ENCODE results near the gene BMPR1A.
"Not testable (repeated sequence)": the region's sequence is repeated elsewhere in the genome, so short reads cannot be mapped to it uniquely, and the experiment has no call there.

BMPR1A gene

DNA sequence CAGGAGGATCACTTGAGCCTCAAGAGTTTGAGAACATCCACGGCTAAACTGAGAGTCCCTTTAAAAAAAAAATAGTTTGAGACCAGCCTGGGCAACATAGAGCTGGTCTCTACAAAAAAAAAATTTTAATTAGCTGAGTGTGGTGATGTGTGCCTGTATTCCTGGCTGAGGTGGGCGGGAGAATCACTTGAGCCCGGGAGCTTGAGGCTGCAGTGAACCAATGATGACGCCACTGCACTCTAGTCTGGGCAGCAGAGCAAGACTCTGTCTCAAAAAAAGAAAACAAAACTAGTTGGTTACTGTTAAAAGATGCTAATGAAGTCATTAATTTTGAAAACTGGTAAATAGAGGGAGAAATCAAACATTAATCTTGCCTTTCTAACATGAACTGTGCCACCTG is 124.6 kb downstream of the BMPR1A start:
- no peak for DNase-seq (ENCODE audit: low spot score)

DNA sequence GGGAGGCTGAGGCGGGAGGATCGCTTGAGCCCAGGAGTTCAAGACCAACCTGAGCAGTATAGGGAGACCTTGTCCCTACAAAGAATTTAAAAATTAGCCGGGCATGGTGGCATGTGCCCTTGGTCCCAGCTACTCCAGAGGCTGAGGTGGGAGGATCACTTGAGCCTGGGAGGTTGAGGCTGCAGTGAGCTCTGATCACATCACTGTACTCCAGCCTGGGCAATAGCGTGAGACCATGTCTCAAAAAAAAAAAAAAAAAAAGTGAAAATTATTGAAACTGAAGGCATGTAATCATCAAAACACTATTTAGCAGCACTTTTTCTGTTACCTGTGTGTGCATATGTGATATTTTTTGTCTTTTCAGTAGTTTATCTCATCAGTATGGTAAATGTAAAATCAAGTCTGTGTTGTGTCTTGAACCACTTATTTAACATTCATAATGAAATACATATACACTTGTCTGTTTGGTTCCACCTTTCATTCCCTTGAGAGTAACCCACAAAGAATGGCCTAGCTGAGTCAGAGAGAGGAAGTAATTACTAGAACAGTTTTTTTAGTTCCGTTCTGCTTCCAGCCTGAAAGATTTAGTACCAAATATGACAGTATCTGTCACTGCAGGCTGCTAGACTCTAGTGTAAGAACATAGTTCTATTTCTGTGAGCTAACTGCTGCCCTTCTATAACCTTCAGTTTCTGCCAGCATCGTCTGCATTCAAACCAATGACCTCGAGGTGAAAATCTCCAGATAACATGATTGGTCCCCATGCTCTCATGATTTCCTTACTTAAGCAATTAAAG is 132.4 kb downstream of the BMPR1A start:
- no peak for DNase-seq (ENCODE audit: low spot score)

DNA sequence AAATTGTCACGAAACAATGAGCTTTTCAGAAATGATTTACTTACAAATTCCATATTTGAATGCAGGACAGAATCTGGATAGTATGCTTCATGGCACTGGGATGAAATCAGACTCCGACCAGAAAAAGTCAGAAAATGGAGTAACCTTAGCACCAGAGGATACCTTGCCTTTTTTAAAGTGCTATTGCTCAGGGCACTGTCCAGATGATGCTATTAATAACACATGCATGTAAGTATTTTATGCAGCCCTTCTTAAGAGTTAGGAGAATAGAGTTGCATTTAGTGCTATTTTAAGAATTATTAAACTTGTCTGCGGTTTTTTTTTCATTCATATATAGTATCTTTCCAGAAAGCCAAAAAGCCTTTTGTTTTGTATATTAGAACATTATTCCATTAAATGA is 133.6 kb downstream of the BMPR1A start:
- no peak for DNase-seq (ENCODE audit: low spot score)

DNA sequence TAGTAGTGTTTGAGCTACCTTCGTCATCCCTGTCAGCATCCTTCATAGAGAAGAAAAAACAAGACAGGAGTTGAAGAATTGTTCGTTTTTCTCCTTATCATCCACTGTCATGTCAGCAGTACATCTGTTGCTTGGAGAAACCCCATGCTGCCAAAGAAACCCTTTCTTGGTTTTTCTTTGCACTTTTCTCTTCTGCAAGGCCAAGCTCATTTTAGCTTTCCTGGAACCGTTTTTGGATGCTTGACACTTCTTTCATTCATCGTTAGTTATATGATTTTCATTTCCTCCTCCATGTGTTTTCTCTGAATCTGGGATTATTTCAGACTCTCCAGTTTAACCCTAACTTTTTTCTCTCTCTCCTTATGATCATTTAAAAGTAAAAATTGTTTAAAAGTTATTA is 142.1 kb downstream of the BMPR1A start:
- DNase-seq (ENCODE audit: low spot score) = no peak

DNA sequence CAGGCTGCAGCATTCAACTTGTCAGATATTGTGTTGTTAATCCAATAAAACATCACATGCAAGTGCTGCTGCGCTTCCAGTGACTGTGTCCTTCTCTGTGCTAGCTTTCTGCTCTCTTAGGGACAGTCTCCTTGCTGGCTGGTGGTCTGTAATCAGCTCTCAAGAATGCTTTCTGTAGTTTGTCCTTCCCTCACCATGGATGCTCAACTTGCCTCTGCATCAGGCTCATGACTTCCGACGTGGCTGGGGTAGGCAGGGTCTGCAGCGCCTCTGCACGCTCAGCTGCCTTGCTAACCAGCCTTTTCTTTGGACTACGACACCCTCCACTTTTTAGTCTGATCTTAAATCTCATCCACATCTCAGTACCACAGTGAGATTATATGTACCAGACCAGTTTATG is 142.7 kb downstream of the BMPR1A start:
- DNase-seq (ENCODE audit: low spot score) = no peak

DNA sequence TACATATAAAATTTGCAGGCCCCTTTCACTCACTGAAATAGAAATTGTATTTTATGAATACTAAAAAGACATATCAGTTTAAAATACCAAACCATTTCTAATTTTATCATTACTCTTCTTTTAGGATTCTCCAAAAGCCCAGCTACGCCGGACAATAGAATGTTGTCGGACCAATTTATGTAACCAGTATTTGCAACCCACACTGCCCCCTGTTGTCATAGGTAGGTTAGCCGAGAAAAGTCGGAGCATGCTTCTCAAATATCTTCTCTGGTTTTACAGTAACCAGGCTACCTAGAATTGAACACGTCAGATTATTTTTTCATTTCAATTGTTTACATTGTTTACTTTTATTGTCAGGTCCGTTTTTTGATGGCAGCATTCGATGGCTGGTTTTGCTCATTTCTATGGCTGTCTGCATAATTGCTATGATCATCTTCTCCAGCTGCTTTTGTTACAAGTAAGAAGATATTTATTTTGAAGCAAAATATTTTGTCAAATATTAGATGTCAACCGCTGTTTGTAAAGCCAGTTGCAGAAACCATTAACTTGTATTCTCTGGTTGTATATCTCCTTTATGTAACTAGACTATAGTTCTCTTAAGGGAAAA is 143.4 kb downstream of the BMPR1A start:
- no peak for DNase-seq (ENCODE audit: low spot score)

DNA sequence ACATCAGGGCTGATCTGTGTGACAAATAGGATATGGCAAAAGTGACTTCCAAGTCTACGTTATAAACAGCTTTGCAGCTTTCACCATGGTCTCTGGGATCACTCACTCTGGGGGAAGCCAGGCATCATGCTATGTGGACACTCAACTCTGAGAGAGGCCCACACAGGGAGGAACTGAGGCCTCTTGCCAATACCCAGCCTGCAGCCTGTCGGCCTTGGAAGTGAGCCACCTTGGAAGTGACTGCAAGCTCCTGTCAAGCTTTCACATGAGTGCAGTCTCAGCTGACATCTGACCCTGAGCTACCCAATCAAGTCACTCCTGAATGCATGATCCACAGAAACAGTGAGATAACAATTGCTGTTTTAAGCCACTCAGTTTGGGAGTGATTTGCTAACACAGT is 144.5 kb downstream of the BMPR1A start:
- no peak for DNase-seq (ENCODE audit: low spot score)

DNA sequence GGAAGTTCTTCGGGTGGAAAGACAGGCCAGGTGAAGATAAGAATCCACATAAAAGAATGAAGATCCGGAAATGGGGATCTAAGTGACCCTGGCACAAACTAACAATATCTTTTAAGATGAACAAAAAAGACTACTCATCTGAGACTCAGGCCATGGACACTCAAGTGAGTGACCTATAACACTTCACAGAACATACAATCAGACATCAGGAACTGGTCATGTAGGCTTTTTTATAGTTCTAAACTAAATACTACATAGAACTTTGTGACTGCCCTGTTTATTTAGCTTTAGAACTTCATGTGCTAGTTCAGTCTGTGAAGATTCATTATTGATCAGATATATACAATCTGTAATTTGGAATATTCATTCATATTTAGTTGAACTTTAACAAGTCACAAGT is 148.2 kb downstream of the BMPR1A start:
- DNase-seq (ENCODE audit: low spot score) = no peak

DNA sequence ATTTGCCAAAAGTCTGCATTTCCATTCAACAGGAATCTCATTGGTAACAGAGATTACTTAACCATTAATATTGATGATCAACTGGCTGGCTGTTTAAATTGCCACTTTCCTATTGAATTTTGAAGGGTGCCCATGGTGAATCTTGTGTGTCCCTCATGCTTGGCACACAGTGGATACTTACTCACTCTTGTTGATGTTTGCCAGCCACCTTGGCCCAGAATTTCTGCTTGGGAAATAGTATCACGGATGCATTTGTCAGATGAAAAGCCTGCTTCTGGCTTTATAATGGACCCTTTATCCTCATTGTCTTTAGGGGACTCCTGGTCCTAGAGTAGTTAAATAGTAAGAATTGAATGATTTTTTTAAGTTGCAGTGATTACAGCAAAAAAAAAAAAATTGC is 149.0 kb downstream of the BMPR1A start:
- no peak for DNase-seq (ENCODE audit: low spot score)

DNA sequence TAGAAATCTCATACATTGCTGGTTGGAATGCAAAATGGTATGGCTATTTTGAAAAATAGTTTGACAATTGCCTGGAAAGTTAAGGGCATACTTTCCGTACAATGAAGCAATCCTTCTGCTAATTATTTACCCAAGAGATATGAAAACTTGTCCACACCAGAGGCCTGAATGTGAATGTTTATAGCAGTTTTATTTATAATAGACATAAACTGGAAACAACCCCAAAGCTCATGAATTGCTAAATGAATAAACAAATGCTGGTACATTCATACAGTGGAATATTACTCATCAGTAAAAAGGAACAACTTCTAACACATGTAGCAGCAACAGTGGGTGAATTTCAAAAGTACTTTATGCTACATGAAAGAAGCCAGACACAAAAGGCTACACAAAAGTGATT is 158.3 kb downstream of the BMPR1A start:
- no peak for DNase-seq (ENCODE audit: low spot score)

DNA sequence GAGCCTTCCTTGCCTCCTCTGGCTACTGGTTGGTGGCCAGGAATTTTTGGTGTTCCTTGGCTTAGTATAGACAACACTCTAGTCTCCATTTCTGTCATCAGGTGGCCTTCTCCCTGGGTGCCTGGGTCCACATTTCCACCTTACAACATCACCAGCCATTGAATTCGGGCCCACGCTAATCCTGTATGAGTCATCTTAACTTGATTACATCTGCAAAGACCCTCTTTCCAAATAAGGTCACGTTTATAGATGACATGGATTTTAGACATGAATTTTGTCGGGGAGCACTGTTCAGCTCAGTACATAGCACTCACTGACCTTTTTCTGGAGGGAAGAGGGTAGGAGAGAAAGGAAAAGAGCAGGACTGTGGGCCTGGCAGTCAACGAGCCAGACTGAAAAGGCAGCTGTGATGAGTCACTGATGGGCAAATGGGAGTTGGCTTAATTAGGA is 161.6 kb downstream of the BMPR1A start:
- no peak for DNase-seq (ENCODE audit: low spot score)

DNA sequence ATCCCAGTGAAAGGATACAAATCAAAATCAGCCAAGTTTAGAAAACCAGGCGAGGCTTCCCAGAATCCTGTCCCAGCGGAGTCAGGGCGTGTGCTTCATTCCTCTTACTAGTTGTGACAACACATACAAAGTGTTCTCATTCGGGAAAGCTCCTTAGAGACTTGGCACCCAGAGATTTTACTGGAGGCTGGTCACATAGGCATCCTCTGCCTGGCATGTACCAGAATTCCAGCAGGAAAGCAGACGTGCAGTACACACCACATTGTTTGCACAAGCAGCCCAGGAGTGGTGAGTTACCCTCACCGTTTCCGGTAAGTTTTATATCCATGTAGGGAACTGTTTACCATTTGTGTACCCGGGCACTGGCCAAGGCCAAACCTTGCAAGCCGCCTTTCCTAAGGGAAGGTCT is 166.1 kb downstream of the BMPR1A start:
- DNase-seq (ENCODE audit: low spot score) = no peak

DNA sequence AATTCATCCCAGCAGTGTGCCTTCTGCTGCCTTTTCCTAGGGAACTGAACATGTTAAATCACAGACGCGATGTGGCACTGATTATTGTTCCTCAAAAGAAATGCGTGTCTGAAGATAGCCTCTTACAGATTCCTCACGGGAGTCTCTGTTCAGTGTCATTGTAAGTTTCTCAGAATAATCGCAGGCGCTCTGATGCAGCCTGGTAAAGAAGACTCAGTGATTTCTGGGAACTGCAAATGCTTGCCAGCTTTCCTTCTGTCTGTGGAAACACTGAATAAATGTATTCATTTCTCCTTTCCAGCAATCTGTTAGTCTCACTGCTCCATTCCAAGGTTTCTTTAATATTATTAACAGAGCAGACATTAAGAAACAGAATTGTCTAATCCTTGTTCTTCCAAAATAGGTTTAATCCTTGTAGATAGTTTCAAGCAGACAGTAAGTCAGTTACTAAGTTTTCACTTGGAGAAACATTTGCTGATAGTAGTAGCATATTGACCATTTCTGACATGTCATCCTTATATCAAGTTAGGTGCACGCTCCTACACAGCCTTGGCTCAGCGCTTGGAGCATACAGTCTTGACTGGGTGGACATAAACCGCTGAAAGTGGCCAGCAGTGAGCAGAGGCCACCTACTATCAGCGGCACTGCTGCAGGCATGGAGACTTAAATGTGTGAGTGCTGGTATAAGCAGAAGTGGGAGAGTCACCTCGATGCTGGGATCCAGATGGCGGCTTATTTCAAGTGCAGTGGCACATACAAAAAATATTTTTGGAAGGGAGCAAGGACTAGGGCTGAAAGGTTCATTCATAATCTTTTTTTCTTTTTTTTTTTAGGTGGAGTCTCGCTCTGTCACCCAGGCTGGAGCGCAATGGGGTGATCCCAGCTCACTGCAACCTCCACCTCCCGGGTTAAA is 173.3 kb downstream of the BMPR1A start:
- DNase-seq (ENCODE audit: low spot score) = no peak

DNA sequence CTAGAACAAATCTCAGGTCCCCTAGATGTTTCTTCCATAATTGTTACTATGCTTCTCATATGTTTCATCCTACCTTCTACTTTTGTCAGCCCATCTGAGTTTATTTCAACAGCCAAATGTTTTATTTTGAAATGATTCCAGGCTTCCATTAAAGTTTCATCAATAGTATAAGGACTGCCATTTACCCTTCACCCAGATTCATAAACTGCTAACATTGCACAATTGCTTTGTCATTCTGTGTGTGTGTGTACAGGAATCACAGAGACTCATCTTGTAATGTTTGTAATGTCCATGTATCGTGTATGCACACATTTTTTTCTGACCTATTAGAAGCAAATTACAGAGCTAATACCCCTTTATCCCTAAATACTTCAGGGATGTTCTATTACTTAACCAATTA is 175.5 kb downstream of the BMPR1A start:
- no peak for DNase-seq (ENCODE audit: low spot score)

DNA sequence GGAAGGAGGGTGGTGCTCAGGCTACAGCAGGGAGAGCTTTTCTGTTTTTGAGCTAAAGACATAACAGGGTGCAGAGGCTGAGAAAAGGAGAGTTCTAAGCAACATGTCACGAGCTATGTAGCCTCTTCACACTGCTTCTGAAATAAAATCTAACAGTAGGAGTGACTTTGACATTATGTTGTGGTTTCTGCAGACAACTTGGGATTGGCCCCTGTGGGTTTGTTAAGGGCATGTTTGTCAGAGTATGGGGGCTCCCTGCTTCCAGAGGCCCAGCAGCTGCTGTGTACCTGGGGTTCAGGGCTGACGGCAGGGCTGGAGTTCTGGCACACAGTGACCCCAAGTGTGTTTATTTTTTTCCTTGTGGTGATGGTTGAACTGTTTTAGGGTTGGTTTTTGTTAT is 176.3 kb downstream of the BMPR1A start:
- DNase-seq (ENCODE audit: low spot score) = no peak

DNA sequence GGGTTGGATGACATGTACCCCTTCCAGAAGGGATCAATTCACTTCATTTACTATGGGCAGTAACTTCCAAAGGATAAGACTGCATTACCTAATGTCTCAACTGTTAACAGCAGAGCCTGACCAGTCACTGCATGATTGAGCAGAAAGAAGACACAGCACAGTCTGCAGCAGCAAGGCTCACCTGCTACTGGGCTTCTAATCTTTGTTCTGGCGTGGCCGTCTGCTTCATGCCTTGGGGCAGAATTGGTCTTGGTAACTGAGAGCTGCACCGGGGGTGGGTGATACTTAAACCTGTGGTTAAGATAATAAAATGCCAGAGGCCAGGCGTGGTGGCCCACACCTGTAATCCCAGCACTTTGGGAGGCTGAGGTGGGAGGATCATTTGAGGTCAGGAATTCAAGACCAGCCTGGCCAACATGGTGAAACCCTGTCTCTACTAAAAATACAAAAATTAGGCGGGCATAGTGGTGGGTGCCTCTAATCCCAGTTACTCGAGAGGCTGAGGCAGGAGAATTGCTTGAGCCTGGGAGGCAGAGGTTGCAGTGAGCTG is 177.8 kb downstream of the BMPR1A start:
- DNase-seq (ENCODE audit: low spot score) = not testable (repeated sequence)

DNA sequence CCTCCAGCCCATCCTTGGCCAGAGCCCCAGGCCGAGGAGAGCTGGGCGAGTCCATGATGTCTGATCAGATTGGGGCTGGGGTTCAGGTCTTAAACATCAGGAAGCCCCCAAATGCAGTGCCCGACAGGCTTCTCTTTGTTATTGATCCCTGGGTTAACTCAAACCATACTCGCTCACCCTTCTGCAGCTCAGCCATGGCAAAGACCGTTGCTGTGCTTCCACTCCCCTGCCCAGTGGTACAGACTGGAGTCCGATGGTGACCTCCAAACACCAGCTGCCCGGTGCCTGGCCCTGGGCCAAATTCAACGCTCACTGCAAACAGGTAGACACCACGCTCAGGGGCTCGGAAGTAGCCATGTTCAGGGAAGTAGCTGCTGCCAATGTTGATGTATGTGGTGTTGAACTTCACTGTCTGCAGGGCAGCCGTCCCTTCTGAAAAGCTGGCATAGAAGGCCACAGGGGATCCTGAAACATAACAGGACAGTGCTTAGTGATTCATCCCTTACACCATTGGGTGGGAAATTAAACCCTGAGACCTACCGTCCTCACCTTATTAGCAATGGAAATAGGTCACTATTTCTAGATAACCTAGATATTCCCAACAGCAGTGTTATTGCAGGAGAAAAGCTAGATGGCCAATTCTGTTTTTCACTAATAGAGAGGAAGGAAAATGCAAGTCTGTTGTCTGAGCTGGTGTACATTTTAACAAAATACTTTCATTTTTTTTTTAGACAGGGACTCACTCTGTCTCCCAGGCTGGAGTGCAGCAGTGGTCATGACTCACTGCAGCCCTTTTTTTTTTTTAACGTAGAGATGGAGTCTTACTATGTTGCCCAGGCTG is 180.5 kb downstream of the BMPR1A start:
- DNase-seq (ENCODE audit: low spot score) = no peak

DNA sequence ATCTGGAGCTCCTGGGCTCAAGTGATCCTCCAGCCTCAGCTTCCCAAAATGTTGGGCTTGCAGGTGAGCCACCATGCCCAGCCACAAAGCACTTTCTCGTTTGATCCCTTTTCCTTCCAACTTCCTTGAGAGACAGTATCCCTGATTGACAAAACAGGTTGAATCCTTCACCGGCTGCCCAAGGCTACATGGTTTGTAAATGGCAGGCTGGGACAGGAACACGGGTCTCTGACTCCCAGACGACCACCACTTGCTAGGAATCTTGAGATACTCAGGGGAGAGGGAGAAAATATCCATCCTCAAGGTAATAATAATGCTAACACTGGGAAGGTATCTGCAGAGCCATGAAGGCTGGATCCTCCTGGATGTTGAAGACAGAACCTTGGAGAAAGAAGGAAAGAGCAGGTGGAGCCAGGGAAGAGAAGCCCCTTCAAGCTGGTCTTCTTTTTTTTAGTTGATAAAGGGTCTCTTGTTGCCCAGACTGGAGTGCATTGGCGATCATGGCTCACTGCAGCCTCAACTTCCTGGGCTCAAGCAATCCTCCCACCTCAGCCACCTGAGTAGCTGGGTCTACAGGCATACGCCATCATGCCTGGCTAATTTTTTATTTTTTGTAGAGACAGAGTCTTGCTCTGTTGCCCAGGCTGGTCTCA is 181.2 kb downstream of the BMPR1A start:
- no peak for DNase-seq (ENCODE audit: low spot score)

DNA sequence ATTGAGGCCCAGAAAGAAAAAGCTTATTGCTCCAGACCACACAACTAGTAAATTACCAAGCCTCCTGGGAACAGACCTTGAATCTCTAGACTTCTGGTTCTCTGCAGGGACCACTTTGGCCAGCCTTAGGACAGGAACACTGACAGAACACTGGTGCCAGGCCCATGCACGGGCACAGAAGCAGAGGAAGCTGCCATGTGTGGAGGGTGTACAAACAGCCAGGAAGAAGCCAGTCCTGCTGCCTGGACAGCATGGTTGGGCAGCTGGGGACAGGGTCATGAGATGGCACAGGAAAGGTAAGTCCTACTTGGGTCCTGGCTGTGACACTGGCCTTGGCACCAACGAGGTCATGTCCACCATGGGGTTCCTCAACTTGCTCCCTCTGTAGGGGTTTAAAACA is 181.8 kb downstream of the BMPR1A start:
- no peak for DNase-seq (ENCODE audit: low spot score)

DNA sequence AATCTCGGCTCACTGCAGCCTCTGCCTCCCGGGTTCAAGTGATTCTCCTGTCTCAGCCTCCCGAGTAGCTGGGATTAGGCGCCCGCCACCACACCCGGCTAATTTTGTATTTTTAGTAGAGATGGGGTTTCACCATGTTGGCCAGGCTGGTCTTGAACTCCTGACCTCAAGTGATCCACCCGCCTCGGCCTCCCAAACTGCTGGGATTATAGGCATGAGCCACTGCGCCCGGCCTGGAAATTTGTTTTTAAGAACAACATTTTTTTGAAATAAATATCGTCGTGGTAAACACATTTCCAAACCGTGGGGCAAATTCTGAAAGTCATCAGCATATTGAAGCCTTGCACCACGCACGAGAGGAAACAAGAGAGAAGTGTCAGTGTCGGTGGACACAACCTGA is 183.7 kb downstream of the BMPR1A start:
- not testable (repeated sequence) for DNase-seq (ENCODE audit: low spot score)

DNA sequence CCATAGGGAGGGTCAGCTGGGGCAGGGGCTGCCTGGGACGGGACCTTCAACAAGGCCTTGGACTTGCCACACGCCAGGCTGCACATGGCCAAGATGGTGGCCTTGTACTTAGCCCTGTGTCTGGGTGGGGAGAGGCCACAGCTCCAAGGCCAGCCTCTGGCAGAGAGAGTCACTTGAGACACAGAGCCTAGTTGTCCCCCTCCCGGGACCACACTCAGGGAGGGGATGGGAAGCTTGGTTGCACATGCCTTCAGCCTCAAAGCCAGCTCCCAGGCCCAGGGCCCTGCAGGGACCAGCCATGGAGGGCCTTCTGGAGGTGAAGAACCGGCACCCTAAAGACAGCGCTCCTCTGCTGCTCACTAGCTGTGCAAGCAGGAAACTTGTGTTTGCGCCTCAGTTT is 184.3 kb downstream of the BMPR1A start:
- DNase-seq (ENCODE audit: low spot score) = no peak

All from hematopoietic multipotent progenitor cell treated with erythropoietin and hydrocortisone succinate and interleukin-3 and kit ligand, for 17 days (in vitro differentiated cells).